Cardiac fibroblast (primary cell): Measurements from ENCODE around the gene ERC2.
A peak's percentile ranks its signal among the peaks of the same experiment; 100 is the strongest.

Experiments used
- DNase-seq, 2 donors: peaks; one replicate each; pipeline versions ENCODE4 v3.0.0 to v3.0.0-alpha.2; 2010; ENCODE audit warnings: low read depth in 2 of 2
- H3K4me3 ChIP-seq, 2 donors: replicated peaks in 1 of 2; 1 replicate in 1 of 2; 2 replicates in 1 of 2; pipeline ENCODE4 v1.5.1; 2011; ENCODE audit warnings: low read depth in 2 of 2, low read length in 2 of 2, mild to moderate bottlenecking in 2 of 2, moderate library complexity in 1 of 2
- TF ChIP-seq, protein P1 (sequence below): IDR thresholded peaks from one replicate; pipeline ENCODE4 v1.5.1; 2011; ENCODE audit warnings: low read depth, mild to moderate bottlenecking, low read length, inconsistent platforms

ERC2 gene

DNA sequence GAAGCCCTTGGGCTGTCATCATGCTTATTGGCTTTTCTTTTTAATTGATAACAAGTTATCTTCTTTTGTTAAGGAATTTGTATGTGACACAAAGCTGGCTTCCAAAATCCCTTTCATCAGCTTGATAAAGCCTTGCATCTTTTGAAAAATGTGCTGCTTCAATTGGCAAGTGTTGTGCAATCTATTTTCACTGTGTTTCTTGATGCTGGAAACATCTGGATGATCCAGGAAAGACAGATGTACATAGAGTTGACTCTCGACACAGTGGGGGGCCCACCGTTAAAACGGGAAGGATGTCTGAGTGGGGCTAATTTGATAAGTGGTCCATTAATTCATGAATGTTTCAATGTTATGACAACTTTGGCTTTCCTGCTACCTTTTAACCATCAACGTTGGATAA is 822.8 kb downstream of the ERC2 start:
- TF ChIP-seq, protein P1, sequence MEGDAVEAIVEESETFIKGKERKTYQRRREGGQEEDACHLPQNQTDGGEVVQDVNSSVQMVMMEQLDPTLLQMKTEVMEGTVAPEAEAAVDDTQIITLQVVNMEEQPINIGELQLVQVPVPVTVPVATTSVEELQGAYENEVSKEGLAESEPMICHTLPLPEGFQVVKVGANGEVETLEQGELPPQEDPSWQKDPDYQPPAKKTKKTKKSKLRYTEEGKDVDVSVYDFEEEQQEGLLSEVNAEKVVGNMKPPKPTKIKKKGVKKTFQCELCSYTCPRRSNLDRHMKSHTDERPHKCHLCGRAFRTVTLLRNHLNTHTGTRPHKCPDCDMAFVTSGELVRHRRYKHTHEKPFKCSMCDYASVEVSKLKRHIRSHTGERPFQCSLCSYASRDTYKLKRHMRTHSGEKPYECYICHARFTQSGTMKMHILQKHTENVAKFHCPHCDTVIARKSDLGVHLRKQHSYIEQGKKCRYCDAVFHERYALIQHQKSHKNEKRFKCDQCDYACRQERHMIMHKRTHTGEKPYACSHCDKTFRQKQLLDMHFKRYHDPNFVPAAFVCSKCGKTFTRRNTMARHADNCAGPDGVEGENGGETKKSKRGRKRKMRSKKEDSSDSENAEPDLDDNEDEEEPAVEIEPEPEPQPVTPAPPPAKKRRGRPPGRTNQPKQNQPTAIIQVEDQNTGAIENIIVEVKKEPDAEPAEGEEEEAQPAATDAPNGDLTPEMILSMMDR = no peak
- no peak for DNase-seq
- no peak overlapping the region for H3K4me3 ChIP-seq

DNA sequence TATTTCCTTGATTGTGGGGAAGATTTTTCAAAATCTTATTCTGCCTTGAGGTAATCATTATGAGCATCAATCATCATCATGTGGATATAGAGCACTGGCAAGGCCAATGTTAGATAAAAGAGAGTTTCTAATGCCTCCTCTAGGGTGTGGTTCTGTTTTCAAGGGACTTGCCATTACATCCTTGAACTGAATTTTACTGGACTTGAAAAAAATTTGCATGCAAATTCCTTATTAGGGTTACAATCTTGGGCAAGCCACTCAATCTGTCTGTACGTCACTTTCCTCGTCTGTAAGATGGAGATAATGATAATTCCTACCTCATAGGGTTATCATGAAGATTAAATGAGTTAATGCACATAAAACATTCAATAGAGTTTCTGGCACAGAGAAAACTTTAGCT is 825.0 kb downstream of the ERC2 start:
- no peak for DNase-seq
- TF ChIP-seq, protein P1 = no peak

GRCh38 chr3:55641964-55642363 is 826.3 kb downstream of the ERC2 start:
- peak in 1 of 2 donors; percentile 24 for DNase-seq
- TF ChIP-seq, protein P1 = no peak
- H3K4me3 ChIP-seq = no peak overlapping the region

More for the DNA sequence above, 825.0 kb downstream of the ERC2 start:
- no peak overlapping the region for H3K4me3 ChIP-seq

DNA sequence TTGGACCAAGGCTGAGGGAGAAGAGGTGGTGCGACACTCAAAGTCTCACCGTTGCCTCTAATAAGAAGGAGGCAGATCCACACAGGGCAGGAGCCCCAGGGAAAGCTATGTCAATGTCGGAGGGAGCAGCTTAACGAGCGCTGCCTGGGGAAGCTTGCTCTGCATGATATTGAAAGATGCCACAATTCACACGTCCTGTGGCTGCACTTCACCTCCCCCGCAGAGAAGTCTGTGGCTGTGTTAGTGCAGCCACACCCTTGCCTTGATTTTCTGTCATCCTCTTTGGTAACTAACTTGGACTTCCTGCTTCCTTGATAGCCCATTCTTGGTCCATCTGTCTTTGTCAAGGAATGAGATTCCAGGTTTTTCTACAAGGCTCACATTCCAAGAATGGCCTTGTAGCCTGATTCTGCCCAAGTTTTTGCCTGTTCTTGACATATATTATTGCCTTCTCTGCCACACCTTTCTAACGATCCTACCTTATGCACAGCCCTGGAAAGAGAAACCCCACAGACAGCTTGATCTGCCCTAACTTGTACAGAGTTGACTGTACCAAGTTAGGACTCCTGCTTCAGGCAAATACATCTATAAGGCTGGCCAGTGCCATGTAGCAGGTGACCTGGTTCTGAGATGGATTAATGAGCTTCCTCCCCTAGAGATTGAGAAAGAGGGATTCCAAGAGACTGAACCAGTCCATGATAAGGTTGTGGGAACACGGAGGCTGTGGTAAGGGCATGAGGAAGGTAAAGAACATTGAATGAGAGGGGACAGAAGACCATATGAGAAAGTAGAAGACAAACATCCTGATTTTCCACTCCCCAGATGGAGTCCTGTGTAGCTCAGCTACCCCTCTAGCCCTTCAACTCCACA is 828.1 kb downstream of the ERC2 start:
- no peak for DNase-seq
- no peak overlapping the region for H3K4me3 ChIP-seq
- TF ChIP-seq, protein P1 = no peak

- H3K4me3 ChIP-seq = no peak overlapping the region
- no peak for DNase-seq
- TF ChIP-seq, protein P1 = no peak
Measured at GRCh38 chr3:55639143-55639542, 829.1 kb downstream of the ERC2 start.

DNA sequence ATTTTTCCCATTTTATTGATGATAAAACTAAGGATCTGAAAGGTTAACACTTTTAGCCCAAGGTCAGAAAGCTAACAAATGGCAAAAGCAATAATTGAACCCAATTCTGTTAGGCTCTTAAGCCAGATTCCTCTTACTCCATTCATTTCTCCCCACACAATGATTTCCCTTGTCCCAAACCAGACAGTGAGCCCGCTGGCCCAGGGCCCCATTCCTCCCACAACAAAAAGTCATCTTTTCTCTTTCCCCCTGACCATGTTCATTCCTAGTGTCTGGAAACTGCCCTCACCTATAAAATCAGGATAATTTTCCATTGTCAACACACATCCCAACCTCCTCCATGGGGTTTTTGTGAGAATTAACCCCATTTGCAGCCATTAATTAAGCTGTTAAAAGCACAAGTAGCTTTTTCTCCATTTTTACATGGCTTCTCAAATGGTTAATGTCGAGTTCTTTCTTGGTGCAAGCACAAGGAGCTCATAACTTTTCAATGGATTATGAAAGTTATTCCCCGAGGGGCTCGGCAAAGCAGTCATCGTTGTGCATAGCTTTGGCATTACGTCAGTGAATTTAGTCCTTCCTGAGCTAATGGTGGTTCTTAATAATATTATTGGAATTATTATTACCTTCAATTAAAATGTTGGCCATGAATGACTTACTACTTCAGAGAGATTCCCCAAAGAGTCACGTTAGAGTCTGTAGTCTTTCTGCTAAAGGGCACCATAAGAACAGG is 830.2 kb downstream of the ERC2 start:
- H3K4me3 ChIP-seq = no peak overlapping the region
- TF ChIP-seq, protein P1 = no peak
- peak in 1 of 2 donors; percentile 75 for DNase-seq
